HL-60/S4 (cell line): ENCODE data around the gene B3GALNT1.

Source experiments
- in situ Hi-C: fragments of 300-500 bp; cut with MboI; formaldehyde crosslinking; loops from 2 replicates; pipeline ENCODE4 v1.14.3; 2022; ENCODE audit warnings: low sequenced_read_pairs

B3GALNT1 gene

GRCh38 chr3:161082063-161082462 is 23.1 kb downstream of the B3GALNT1 start:
- in situ Hi-C loops: no loop called here

GRCh38 chr3:161081633-161082032 is 23.5 kb downstream of the B3GALNT1 start:
- in situ Hi-C loops: no loop called here

GRCh38 chr3:161073181-161073580 is 32.0 kb downstream of the B3GALNT1 start:
- in situ Hi-C loops: no loop called here

GRCh38 chr3:161072751-161073150 is 32.4 kb downstream of the B3GALNT1 start:
- in situ Hi-C loops: no loop called here

GRCh38 chr3:161072211-161072621 is 32.9 kb downstream of the B3GALNT1 start:
- in situ Hi-C loops: no loop called here

- in situ Hi-C loops: no loop called here
Measured at GRCh38 chr3:161070980-161071663, 34.0 kb downstream of the B3GALNT1 start.

GRCh38 chr3:161070252-161070930 is 34.8 kb downstream of the B3GALNT1 start:
- in situ Hi-C loops: no loop called here

- in situ Hi-C loops: no loop called here
Measured at GRCh38 chr3:161069511-161070251, 35.5 kb downstream of the B3GALNT1 start.

GRCh38 chr3:161067335-161067734 is 37.8 kb downstream of the B3GALNT1 start:
- in situ Hi-C loops: no loop called here

GRCh38 chr3:161066930-161067329 is 38.2 kb downstream of the B3GALNT1 start:
- in situ Hi-C loops: no loop called here

- in situ Hi-C loops: no loop called here
Measured at GRCh38 chr3:161064413-161064812, 40.7 kb downstream of the B3GALNT1 start.

GRCh38 chr3:161054860-161055604 is 50.1 kb downstream of the B3GALNT1 start:
- in situ Hi-C loops: no loop called here

GRCh38 chr3:161051856-161052255 is 53.3 kb downstream of the B3GALNT1 start:
- in situ Hi-C loops: no loop called here

GRCh38 chr3:161050935-161051334 is 54.2 kb downstream of the B3GALNT1 start:
- in situ Hi-C loops: no loop called here

- in situ Hi-C loops: no loop called here
Measured at GRCh38 chr3:161049683-161050248, 55.4 kb downstream of the B3GALNT1 start.

GRCh38 chr3:161043336-161044035 is 61.7 kb downstream of the B3GALNT1 start:
- in situ Hi-C loops: no loop called here

- in situ Hi-C loops: no loop called here
Measured at GRCh38 chr3:161042023-161042501, 63.1 kb downstream of the B3GALNT1 start.

GRCh38 chr3:161038725-161039124 is 66.4 kb downstream of the B3GALNT1 start:
- in situ Hi-C loops: no loop called here

- in situ Hi-C loops: no loop called here
Measured at GRCh38 chr3:161035711-161036110, 69.4 kb downstream of the B3GALNT1 start.
